CD4-positive, alpha-beta T cell treated with Interleukin-15 for 4 hours (primary cell): ENCODE data around the gene PRRT1.

Source experiments
- DNase-seq: peaks from one replicate; pipeline ENCODE4 v3.0.0-alpha.2; 2020; ENCODE audit warnings: low spot score

Gene PRRT1

GRCh38 chr6:32174416-32174815 lies 22.7 kb upstream of the PRRT1 start:
- no peak for DNase-seq

DNA sequence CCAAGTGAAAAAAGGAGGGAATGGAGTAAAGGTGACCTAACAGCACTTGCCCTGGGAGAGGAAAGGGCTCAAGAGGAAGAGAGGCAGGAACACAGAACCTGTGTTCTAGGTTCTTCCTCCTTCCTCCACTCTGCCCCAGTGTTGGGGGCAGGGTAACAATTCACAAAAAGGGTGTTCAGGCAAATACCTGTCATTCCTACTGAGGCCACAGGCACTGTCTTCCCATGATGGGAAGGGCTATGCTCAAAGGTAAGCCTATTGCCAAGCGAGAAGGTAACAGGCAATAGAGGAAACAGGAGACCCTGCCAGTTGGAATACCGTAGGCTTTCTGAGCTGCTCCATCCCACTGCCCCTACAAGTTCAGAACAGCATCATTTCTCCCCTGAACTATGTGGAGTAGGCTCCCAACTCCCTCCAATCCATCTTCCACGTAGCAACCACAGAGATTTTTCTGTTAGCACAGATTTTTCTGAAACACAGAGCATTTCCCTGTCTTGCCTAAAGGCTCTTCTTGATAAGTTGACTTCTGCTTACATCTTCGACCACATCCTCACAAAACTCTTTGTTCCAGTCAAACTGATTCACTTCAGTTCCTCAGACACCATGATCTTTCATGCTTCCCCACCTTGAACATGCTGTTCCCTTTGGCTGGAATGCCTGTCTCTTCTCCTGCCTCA lies 21.4 kb upstream of the PRRT1 start:
- DNase-seq, result no peak

DNA sequence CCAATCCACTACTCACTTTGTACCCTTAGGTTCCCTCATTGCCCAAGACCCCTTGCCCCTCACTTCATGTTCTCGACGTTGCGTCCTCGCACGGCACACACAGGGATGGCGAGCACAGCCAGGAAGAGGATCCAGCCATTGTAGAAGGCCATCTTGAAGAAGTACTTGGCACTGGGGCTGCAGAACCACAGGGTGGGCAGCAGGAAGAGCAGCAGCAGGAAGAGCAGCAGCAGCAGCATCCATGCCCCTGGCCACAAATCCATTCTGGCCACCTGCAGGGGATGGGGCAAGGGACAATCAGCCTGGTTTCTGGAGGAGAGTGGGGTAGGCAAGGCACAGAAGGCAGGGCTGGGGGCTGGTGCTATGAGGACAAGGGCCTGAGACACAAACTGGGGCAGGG lies 19.5 kb upstream of the PRRT1 start:
- DNase-seq, result no peak

- DNase-seq, result no peak
These were observed 18.6 kb upstream of the PRRT1 start for GRCh38 chr6:32170294-32170693.

- DNase-seq, result no peak
These were observed 17.3 kb upstream of the PRRT1 start for GRCh38 chr6:32168807-32169591.

DNA sequence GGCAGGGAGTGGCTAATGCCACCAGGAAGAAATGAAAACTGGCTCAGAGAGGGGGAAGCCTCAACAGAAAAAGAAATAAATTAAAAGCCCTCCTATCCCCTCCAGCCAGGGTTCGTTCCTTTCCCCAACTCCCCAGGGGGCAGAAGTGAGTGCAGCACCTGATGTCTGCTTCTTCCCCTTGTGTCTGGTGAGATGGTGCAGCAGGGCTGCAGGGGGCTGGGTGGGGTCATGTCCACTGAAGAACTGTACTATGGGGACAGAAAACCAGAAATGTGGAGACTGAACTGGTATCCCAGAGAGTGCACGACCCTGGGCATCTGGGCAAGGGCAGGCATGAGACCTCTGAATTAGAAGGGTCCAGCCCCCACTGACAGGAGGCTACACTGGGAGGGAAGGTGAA lies 16.6 kb upstream of the PRRT1 start:
- DNase-seq, result no peak

DNA sequence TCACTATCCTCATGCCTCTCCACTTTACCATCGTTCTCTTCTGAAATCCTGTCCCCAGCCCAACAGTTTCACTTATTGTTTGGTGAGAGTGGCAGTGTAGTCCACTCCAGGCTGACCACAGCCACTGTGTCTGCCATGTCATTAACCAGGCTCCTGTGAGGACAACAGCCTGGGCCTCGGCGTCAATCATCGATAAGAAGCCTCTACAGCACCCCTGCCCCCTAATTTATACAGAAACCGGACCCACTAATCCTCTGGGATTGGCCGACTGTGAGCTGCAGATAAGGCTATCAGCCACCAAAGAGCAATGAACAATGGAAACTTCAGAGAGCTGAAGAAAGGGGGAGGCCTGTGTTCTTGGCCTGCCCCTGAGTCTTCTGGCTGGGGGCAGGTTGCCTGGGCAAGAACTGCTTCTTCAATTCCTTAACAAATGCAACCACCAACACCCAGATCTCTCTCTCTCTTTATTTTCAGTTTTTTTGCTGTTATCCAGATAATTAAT lies 16.1 kb upstream of the PRRT1 start:
- no peak for DNase-seq

- DNase-seq, result no peak
These were observed 15.5 kb upstream of the PRRT1 start for GRCh38 chr6:32167154-32167760.

DNA sequence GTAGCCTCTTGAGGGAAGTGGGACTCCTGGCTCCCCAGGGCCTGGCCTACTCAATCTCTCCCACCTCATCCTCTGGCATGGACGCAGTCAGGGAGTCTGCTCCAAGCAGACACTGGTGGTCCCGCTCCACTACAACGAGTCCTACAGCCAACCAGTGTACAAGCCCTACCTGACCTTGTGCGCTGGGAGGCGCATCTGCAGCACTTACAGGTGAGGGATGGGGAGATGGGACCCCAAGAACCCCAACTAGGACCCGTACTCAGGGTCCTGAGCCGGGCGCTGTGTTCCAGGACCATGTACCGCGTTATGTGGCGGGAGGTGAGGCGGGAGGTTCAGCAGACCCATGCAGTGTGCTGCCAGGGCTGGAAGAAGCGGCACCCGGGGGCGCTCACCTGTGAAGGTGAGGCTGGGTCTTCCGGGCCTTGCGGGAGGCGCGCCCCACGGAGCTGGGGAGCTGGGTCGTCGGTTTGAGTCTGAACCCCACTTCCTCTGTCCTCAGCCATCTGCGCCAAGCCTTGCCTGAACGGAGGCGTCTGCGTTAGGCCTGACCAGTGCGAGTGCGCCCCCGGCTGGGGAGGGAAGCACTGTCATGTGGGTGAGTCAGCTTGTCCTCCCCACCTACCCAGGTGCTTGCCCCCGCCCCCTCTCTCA lies 14.8 kb upstream of the PRRT1 start:
- no peak for DNase-seq

- no peak for DNase-seq
These were observed 12.6 kb upstream of the PRRT1 start, which contains the start of gene EGFL8 for GRCh38 chr6:32164295-32164694. Gene EGFL8 (plus strand): TSS chr6:32164595. CDS start chr6:32166166, 1,571 bp downstream.

GRCh38 chr6:32163559-32164258 lies 12.0 kb upstream of the PRRT1 start:
- no peak for DNase-seq

GRCh38 chr6:32158052-32158451 lies 6.3 kb upstream of the PRRT1 start:
- no peak for DNase-seq

GRCh38 chr6:32156891-32157290 lies 5.2 kb upstream of the PRRT1 start:
- DNase-seq, result no peak

DNA sequence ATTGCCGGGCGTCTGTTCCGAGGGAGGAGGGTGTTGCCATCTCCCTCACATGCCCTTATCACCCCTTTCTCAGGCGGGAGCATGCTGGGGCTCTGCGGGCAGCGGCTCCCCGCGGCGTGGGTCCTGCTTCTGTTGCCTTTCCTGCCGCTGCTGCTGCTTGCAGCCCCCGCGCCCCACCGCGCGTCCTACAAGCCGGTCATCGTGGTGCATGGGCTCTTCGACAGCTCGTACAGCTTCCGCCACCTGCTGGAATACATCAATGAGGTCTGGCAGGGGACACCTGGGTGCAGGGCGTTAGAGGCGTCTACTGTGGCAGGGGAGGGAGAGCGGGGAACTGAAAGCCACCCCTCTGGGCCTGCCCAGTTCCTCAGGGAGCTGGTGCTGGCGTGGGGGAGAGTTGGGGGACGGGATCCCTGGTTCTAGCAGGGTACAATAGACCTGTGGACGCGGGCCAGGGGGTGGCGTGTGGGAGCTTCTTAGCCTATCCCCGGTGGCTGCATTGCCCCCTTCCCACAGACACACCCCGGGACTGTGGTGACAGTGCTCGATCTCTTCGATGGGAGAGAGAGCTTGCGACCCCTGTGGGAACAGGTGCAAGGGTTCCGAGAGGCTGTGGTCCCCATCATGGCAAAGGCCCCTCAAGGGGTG lies 2.9 kb upstream of the PRRT1 start:
- DNase-seq, result peak; percentile 69

- peak; percentile 57 for DNase-seq
These were observed 2.1 kb upstream of the PRRT1 start, which contains the start of gene PPT2 for GRCh38 chr6:32153564-32154513. Gene PPT2 (plus strand): TSS chr6:32154141. CDS start chr6:32154595, 454 bp downstream.

- no peak for DNase-seq
These were observed 1.2 kb upstream of the PRRT1 start for GRCh38 chr6:32152769-32153563.

GRCh38 chr6:32151181-32151862 lies 417 bp downstream of the PRRT1 start:
- no peak for DNase-seq
